NT2/D1 (cell line): ENCODE results near the gene GALNT1.

ENCODE experiments used
- SUZ12 ChIP-seq: IDR thresholded peaks from 2 replicates; pipeline ENCODE4 v1.6.1; 2011; ENCODE audit not compliant: insufficient read length, insufficient read depth; ENCODE audit errors: extremely low read depth
- YY1 ChIP-seq: IDR thresholded peaks from 2 replicates; pipeline ENCODE4 v1.6.1; 2011; ENCODE audit not compliant: insufficient read length, insufficient read depth
- ZNF274 ChIP-seq: IDR thresholded peaks from 2 replicates; pipeline ENCODE4 v1.6.1; 2011; ENCODE audit warnings: mild to moderate bottlenecking, low read depth, low read length

DNA sequence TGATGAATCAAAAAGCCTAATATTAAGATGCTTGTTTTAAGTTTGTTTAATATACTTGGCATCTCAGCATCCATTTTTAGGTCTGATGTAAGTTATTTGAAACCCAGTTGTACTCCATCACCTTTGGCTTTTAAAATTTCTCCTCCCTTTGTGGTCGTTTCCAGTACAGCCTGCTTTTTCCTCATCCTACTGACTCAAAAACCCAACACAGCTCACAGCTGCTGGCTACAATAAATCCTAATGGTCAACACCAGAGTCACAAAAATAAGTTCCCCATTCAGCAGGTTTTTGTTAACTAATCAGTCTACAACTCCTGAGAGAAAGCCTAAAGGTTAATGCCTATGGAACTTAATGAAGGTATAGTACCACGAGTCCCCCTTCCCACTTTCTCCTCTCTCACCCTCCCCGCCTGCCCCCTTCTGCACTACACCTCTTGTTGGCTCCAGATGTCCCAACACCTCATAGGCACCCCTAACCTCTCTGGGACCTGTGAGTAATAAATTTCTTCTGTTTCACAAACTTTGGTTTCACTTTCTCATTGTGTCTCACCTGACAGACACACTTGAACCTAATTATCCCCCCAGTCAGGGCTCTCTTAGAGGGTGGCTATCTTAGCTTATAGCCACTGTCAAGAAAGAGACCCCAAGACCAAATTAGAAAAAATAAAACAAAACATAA, 148.6 kb downstream of the GALNT1 start:
- no peak for TF ChIP-seq ZNF274
- TF ChIP-seq YY1: no peak
- TF ChIP-seq SUZ12: no peak
